Measurements from ENCODE around the gene ULK1. TPM values are rescaled to one million over a fixed set of nuclear protein-coding genes. Genes with fewer than 3 reads are reported as not detected.
A peak's percentile ranks its signal among the peaks of the same experiment; 100 is the strongest.
"Not testable (repeated sequence)": the region's sequence is repeated elsewhere in the genome, so short reads cannot be mapped to it uniquely, and the experiment has no call there.

ULK1 gene
- total and polyA plus RNA-seq, 2 experiments from 2014 or later, result 8.4 to 33.8 TPM

DNA sequence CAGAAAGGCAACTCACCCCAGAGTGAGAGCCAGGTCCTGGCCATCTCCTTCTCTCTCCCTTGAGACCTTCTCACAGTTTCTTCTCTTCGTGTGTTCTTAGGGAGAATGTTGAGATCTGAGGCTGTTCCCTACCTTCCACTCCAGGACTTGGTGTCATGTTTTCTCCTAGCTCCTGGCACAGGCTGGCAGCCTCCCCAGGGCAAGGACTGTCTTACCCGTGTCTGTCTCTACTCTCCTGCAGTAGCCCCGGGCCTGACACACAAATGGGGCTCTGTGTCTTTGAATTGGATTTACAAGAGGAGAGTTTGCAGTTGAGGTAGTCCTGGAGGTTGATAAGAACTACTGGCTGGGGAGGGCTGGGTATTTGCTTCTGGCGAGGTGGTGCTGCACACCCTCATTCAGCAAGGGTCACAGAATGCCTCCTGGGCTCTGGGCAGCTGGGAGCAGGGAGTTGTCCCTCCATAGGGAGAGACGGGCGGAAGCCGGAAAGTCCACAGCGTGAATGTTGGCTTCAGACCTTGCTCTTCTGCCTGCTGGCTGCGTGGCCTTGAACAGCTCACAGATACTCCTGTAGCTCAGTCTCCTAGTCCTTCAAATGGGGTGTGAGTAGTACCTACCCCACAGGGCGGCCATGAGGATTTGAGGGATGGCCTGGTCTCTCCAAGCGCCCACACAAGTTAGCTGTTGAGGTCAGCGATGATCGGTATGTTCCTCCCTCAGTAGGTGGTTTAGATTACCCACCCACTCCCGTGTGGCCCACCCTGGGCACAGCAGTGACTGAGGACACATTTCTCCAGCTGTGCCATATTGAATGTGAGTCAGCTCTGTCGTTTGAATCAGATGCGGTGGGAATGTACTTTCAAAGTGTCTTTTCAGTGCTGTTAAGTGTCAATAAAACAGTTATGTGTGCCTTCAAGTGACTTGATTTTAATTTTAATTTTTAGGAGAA lies 65.5 kb downstream of the ULK1 start:
- no peak for TF ChIP-seq ZNF331 (CRISPR knock-in tag; IDR thresholded peaks at IDR 0.05; ENCODE audit: low read depth)
- TF ChIP-seq JUNB (IDR thresholded peaks at IDR 0.05; ENCODE audit: unreplicated experiment), result no peak
- TF ChIP-seq, protein P1, sequence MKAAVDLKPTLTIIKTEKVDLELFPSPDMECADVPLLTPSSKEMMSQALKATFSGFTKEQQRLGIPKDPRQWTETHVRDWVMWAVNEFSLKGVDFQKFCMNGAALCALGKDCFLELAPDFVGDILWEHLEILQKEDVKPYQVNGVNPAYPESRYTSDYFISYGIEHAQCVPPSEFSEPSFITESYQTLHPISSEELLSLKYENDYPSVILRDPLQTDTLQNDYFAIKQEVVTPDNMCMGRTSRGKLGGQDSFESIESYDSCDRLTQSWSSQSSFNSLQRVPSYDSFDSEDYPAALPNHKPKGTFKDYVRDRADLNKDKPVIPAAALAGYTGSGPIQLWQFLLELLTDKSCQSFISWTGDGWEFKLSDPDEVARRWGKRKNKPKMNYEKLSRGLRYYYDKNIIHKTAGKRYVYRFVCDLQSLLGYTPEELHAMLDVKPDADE (IDR thresholded peaks at IDR 0.05), result no peak
- TF ChIP-seq CREB1 (CRISPR knock-in tag; IDR thresholded peaks at IDR 0.05; ENCODE audit: low read depth), result no peak
- no peak for TF ChIP-seq EZH2phosphoT487 (IDR thresholded peaks at IDR 0.05; ENCODE audit: unreplicated experiment)
- no peak for TF ChIP-seq ZNF114 (CRISPR knock-in tag; IDR thresholded peaks at IDR 0.05)
- TF ChIP-seq STAT1 (IDR thresholded peaks at IDR 0.05; ENCODE audit: unreplicated experiment), result no peak
- TF ChIP-seq REST (IDR thresholded peaks at IDR 0.05; ENCODE audit: unreplicated experiment), result no peak
- TF ChIP-seq, protein P2, sequence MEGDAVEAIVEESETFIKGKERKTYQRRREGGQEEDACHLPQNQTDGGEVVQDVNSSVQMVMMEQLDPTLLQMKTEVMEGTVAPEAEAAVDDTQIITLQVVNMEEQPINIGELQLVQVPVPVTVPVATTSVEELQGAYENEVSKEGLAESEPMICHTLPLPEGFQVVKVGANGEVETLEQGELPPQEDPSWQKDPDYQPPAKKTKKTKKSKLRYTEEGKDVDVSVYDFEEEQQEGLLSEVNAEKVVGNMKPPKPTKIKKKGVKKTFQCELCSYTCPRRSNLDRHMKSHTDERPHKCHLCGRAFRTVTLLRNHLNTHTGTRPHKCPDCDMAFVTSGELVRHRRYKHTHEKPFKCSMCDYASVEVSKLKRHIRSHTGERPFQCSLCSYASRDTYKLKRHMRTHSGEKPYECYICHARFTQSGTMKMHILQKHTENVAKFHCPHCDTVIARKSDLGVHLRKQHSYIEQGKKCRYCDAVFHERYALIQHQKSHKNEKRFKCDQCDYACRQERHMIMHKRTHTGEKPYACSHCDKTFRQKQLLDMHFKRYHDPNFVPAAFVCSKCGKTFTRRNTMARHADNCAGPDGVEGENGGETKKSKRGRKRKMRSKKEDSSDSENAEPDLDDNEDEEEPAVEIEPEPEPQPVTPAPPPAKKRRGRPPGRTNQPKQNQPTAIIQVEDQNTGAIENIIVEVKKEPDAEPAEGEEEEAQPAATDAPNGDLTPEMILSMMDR (conservative IDR thresholded peaks at IDR 0.05; ENCODE audit: low read depth in 2 of 2), result no peak
- TF ChIP-seq EZH2 (IDR thresholded peaks at IDR 0.05; ENCODE audit: low read depth, unreplicated experiment), result no peak
- TF ChIP-seq POLR2AphosphoS5 (IDR thresholded peaks at IDR 0.05; ENCODE audit: low read depth), result no peak
- Histone ChIP-seq H3F3A (replicated peaks; ENCODE audit: low read depth) (0 out of 2 replicates have a peak, but pooled peaks cover 3% of the 10 kb centered on the region), H3K27ac (ENCODE audit: low read depth) (no peak overlapping the region), H3K9me2 (ENCODE audit: insufficient read depth) (no peaks in the 10 kb centered on the region), H2AFZ (no peak overlapping the region), H3K36me3 (ENCODE audit: insufficient read depth) (peaks cover 5% of the 10 kb centered on the region; the same call in 1 of the 2 replicates), H3K4me1 (ENCODE audit: insufficient read depth) (no peaks in the 10 kb centered on the region), H3K79me2 (replicated peaks; ENCODE audit: insufficient read depth) (peaks cover 87% of the 10 kb centered on the region), H4K20me1 (replicated peaks; ENCODE audit: insufficient read depth) (peaks cover 39% of the 10 kb centered on the region), H3K4me3 (no peak overlapping the region), H3K4me2 (no peak overlapping the region), H3K27me3 (ENCODE audit: insufficient read depth) (no peaks in the 10 kb centered on the region)
- Mint-ChIP-seq H3K4me3 (no peak overlapping the region), H3K27ac (peak overlapping the region; percentile 51; the same call in 1 of the 2 replicates), H3K36me3 (ENCODE audit: low read depth) (peaks cover 13% of the 10 kb centered on the region), H3K27me3 (ENCODE audit: insufficient read depth, low read depth, poor library complexity) (peaks cover 2% of the 10 kb centered on the region), H3K4me1 (peaks cover 6% of the 10 kb centered on the region), H3K9me3 (no peaks in the 10 kb centered on the region)
- ATAC-seq (no peak), DNase-seq (ENCODE audit: low spot score) (no peak)

DNA sequence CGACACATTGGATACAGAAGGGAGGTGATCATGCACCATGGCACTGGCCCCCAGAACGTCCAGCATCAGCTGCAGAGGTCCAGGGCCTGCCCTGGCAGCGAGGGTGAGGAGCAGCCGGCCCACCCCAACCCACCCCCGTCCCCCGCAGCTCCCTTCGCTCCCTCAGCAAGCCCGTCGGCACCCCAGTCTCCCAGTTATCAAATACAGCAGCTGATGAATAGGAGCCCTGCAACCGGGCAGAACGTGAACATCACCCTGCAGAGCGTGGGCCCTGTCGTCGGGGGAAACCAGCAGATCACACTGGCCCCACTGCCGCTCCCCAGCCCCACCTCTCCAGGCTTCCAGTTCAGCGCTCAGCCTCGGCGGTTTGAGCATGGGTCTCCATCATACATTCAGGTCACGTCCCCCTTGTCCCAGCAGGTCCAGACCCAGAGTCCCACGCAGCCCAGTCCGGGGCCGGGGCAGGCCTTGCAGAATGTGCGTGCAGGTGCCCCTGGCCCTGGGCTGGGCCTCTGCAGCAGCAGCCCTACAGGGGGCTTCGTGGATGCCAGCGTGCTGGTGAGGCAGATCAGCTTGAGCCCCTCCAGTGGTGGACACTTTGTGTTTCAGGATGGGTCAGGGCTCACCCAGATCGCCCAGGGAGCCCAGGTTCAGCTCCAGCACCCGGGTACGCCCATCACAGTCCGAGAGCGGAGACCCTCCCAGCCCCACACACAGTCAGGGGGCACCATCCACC lies 66.3 kb downstream of the ULK1 start:
- H3K79me2 ChIP-seq (replicated peaks; ENCODE audit: insufficient read depth), result peaks cover 87% of the 10 kb centered on the region
- H3K9me3 Mint-ChIP-seq; H3K4me1 ChIP-seq (ENCODE audit: insufficient read depth); H3K27me3 Mint-ChIP-seq (ENCODE audit: insufficient read depth, low read depth, poor library complexity); H3K36me3 ChIP-seq (ENCODE audit: insufficient read depth); H3K9me2 ChIP-seq (ENCODE audit: insufficient read depth); DNase-seq (ENCODE audit: low spot score); ATAC-seq; H3K4me2 ChIP-seq; H2AFZ ChIP-seq; H3F3A ChIP-seq (replicated peaks; ENCODE audit: low read depth); H3K4me3 Mint-ChIP-seq; H3K4me1 Mint-ChIP-seq; H3K4me3 ChIP-seq; H3K27ac ChIP-seq (ENCODE audit: low read depth); H3K27me3 ChIP-seq (ENCODE audit: insufficient read depth); H3K27ac Mint-ChIP-seq: not testable (repeated sequence)
- peaks cover 13% of the 10 kb centered on the region for H3K36me3 Mint-ChIP-seq (ENCODE audit: low read depth)
- peaks cover 39% of the 10 kb centered on the region for H4K20me1 ChIP-seq (replicated peaks; ENCODE audit: insufficient read depth)

- not testable (repeated sequence) for ATAC-seq; H3K4me3 Mint-ChIP-seq; H2AFZ ChIP-seq; H3K4me2 ChIP-seq; H3K36me3 ChIP-seq (ENCODE audit: insufficient read depth); DNase-seq (ENCODE audit: low spot score); H3K4me1 ChIP-seq (ENCODE audit: insufficient read depth); H3K4me3 ChIP-seq; H3K27ac Mint-ChIP-seq; H3K27me3 Mint-ChIP-seq (ENCODE audit: insufficient read depth, low read depth, poor library complexity); H3K9me2 ChIP-seq (ENCODE audit: insufficient read depth); H3K9me3 Mint-ChIP-seq; H3F3A ChIP-seq (replicated peaks; ENCODE audit: low read depth); H3K27me3 ChIP-seq (ENCODE audit: insufficient read depth); H3K4me1 Mint-ChIP-seq; H3K27ac ChIP-seq (ENCODE audit: low read depth)
- Histone ChIP-seq H3K79me2 (replicated peaks; ENCODE audit: insufficient read depth) (peaks cover 87% of the 10 kb centered on the region), H4K20me1 (replicated peaks; ENCODE audit: insufficient read depth) (peaks cover 39% of the 10 kb centered on the region)
- H3K36me3 Mint-ChIP-seq (ENCODE audit: low read depth), result peaks cover 13% of the 10 kb centered on the region
Measured at GRCh38 chr12:131961328-131961727, 66.9 kb downstream of the ULK1 start.
